Esophagus muscularis mucosa (tissue), 4 donors: Measurements from ENCODE around the gene POU5F2.

Source experiments
- EP300 ChIP-seq: sonication (generic); formaldehyde crosslinking; IDR thresholded peaks from one replicate; pipeline ENCODE4 v1.6.1; 2017; ENCODE audit warnings: antibody characterized with exemption
- POLR2A ChIP-seq: fragments of 450-650 bp; IDR thresholded peaks from one replicate; pipeline ENCODE4 v1.6.1; 2017; ENCODE audit warnings: antibody characterized with exemption, moderate library complexity, mild to moderate bottlenecking, low read depth
- POLR2AphosphoS5 ChIP-seq, 2 donors: sonication (generic); formaldehyde crosslinking; IDR thresholded peaks; one replicate each; pipeline ENCODE4 v1.6.1; 2017; ENCODE audit warnings: antibody characterized with exemption in 2 of 2
- TF ChIP-seq, protein P1 (sequence below), 3 experiments: fragments of 200-600 bp in 2 of 3; fragments of 450-650 bp in 1 of 3; sonication (generic) in 2 of 3; IDR thresholded peaks; one replicate each; pipeline ENCODE4 v1.5.1; 2017 to 2019; ENCODE audit warnings: antibody characterized with exemption in 3 of 3, mild to moderate bottlenecking in 2 of 3, moderate library complexity in 1 of 3

DNA sequence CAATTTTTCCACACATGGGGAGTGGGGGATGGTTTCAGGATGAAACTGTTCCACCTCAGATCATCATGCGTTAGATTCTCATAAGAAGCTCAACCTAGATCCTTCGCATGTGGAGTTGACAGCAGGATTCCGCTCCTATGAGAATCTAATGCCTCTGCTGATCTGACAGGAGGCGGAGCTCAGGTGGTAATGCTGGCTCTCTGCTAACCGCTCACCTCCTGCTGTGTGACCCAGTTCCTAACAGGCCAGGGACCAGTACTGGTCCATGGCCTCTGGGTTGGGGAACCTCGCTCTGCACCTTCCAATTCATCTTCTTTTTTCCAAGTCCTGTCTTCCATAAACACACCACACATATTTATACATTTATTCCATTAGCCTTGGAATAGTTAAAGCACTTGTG is 33.0 kb downstream of the POU5F2 start:
- TF ChIP-seq, protein P1, sequence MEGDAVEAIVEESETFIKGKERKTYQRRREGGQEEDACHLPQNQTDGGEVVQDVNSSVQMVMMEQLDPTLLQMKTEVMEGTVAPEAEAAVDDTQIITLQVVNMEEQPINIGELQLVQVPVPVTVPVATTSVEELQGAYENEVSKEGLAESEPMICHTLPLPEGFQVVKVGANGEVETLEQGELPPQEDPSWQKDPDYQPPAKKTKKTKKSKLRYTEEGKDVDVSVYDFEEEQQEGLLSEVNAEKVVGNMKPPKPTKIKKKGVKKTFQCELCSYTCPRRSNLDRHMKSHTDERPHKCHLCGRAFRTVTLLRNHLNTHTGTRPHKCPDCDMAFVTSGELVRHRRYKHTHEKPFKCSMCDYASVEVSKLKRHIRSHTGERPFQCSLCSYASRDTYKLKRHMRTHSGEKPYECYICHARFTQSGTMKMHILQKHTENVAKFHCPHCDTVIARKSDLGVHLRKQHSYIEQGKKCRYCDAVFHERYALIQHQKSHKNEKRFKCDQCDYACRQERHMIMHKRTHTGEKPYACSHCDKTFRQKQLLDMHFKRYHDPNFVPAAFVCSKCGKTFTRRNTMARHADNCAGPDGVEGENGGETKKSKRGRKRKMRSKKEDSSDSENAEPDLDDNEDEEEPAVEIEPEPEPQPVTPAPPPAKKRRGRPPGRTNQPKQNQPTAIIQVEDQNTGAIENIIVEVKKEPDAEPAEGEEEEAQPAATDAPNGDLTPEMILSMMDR (IDR thresholded peaks at IDR 0.05): no peak
- TF ChIP-seq POLR2A (no peak), POLR2AphosphoS5 (IDR thresholded peaks at IDR 0.05) (no peak), EP300 (no peak)
